Measurements from ENCODE around the gene MED15.

GRCh38 chr22:20588092-20588842 is 80.9 kb downstream of the MED15 start:
- TF ChIP-seq CTCF (IDR thresholded peaks at IDR 0.05) = no peak
- no peak for TF ChIP-seq POLR2A (IDR thresholded peaks at IDR 0.05)

Measured in uterus (tissue), 2 donors.